Upper lobe of left lung (tissue), 6 donors: ENCODE data around the gene EMD. TPM values are rescaled to one million over a fixed set of nuclear protein-coding genes. Genes with fewer than 3 reads are reported as not detected.
"Not testable (repeated sequence)": the region's sequence is repeated elsewhere in the genome, so short reads cannot be mapped to it uniquely, and the experiment has no call there.

ENCODE experiments used
- ATAC-seq, 2 donors: fragments of 200-7000 bp; cut with Tn5 transposase; one replicate each; pipeline ENCODE4 v1.9.1; 2022; ENCODE audit warnings: mild to moderate bottlenecking in 2 of 2, moderate library complexity in 2 of 2; ENCODE audit not compliant: low FRiP score in 2 of 2
- DNase-seq, 2 donors: peaks; one replicate each; pipeline ENCODE4 v3.0.0-alpha.2; 2019 to 2020
- H3K27ac ChIP-seq, 4 donors: fragments of 200-600 bp; sonication (generic); one replicate each; pipeline ENCODE4 v1.5.1; 2016 to 2019
- H3K27me3 ChIP-seq, 4 donors: fragments of 200-600 bp; sonication (generic); one replicate each; pipeline ENCODE4 v1.5.1; 2017 to 2019
- H3K36me3 ChIP-seq, 4 donors: fragments of 200-600 bp; sonication (generic); one replicate each; pipeline ENCODE4 v1.5.1; 2016 to 2019
- H3K4me1 ChIP-seq, 4 donors: fragments of 200-600 bp; sonication (generic); one replicate each; pipeline ENCODE4 v1.5.1; 2018 to 2019
- H3K4me3 ChIP-seq, 4 donors: fragments of 200-600 bp; sonication (generic); one replicate each; pipeline ENCODE4 v1.5.1; 2017 to 2019; ENCODE audit warnings: mild to moderate bottlenecking in 2 of 4, moderate library complexity in 1 of 4
- H3K9me3 ChIP-seq, 4 donors: fragments of 200-600 bp; sonication (generic); one replicate each; pipeline ENCODE4 v1.5.1; 2018 to 2019
- CTCF ChIP-seq, 6 experiments: fragments of 450-650 bp in 4 of 6; fragments of 200-600 bp in 2 of 6; sonication (generic) in 2 of 6; IDR thresholded peaks; one replicate each; pipeline ENCODE4 v1.5.1; 2016 to 2019; ENCODE audit warnings: antibody characterized with exemption in 6 of 6
- EP300 ChIP-seq, 4 donors: sonication (generic); formaldehyde crosslinking; IDR thresholded peaks; one replicate each; pipeline ENCODE4 v1.5.1; 2017; ENCODE audit warnings: antibody characterized with exemption in 4 of 4, control low read depth in 2 of 4
- POLR2A ChIP-seq, 4 donors: fragments of 450-650 bp; IDR thresholded peaks; one replicate each; pipeline ENCODE4 v1.5.1; 2016 to 2017; ENCODE audit warnings: antibody characterized with exemption in 4 of 4, mild to moderate bottlenecking in 2 of 4
- POLR2AphosphoS5 ChIP-seq, 2 donors: sonication (generic); formaldehyde crosslinking; IDR thresholded peaks; one replicate each; pipeline ENCODE4 v1.5.1; 2017; ENCODE audit warnings: antibody characterized with exemption in 2 of 2
- WGBS, 2 donors: methylation state at CpG; one replicate each; pipeline ENCODE4 v1.1.5; 2017 to 2018; 5-methylcytosine and 5-hydroxymethylcytosine counted together
- total RNA-seq, 6 donors: library from RNA; depleted of rRNA in 4 of 6; stranded (reverse); fragments of >200 nt in 4 of 6; gene quantifications; one replicate each; pipeline versions ENCODE4 v1.1.0 to v1.2.1, GENCODE V29; 2016 to 2021
- donor health status: DM: no; HTN: no; CAD: no; lungs with moderate emphysema.
- donor health status: DM: no; HTN: yes; CAD: no; lungs with severe emphysema.

The EMD gene
- total RNA-seq, 6 donors from 2014 or later: 42.3 to 60.8 (median 53.6) TPM

- ATAC-seq (no peak), DNase-seq (no peak)
- peak overlapping the region; percentile 95 to 98 (median 97) for H3K27ac ChIP-seq
- no peaks in the 10 kb centered on the region for H3K27me3 ChIP-seq
- TF ChIP-seq CTCF (IDR thresholded peaks at IDR 0.05) (no peak), POLR2AphosphoS5 (IDR thresholded peaks at IDR 0.05) (no peak), POLR2A (IDR thresholded peaks at IDR 0.05) (no peak), EP300 (IDR thresholded peaks at IDR 0.05) (no peak)
- peaks cover 0 to 14% (median 0%) of the 10 kb centered on the region in 4 donors for H3K9me3 ChIP-seq
- 9 to 64% methylated on average over 8 to 14 of the region's 14 CpGs for WGBS, 2 donors
- H3K4me3 ChIP-seq: peak overlapping the region; percentile 53 to 83 (median 73)
- H3K4me1 ChIP-seq: peaks cover 7 to 35% (median 7%) of the 10 kb centered on the region in 4 donors
- peaks cover 0 to 37% (median 13%) of the 10 kb centered on the region in 4 donors for H3K36me3 ChIP-seq
Observed at GRCh38 chrX:154399527-154400368, 20.7 kb downstream of the EMD start.

- Histone ChIP-seq H3K36me3 (peaks cover 0 to 37% (median 13%) of the 10 kb centered on the region in 4 donors), H3K4me1 (peaks cover 7 to 35% (median 7%) of the 10 kb centered on the region in 4 donors), H3K4me3 (peak overlapping the region in 1 of 4 donors; percentile 77), H3K9me3 (peaks cover 0 to 14% (median 0%) of the 10 kb centered on the region in 4 donors)
- DNase-seq, H3K27me3 ChIP-seq, ATAC-seq, H3K27ac ChIP-seq: not testable (repeated sequence)
- 71 to 80% methylated on average over 1 to 6 of the region's 6 CpGs for WGBS, 2 donors
Observed at GRCh38 chrX:154400369-154400817, 21.3 kb downstream of the EMD start.

- Histone ChIP-seq H3K9me3 (peaks cover 0 to 14% (median 0%) of the 10 kb centered on the region in 4 donors), H3K4me3 (no peak overlapping the region), H3K27me3 (no peaks in the 10 kb centered on the region), H3K4me1 (peaks cover 7 to 34% (median 7%) of the 10 kb centered on the region in 4 donors), H3K27ac (no peak overlapping the region), H3K36me3 (peaks cover 0 to 37% (median 13%) of the 10 kb centered on the region in 4 donors)
- ATAC-seq (no peak), DNase-seq (no peak)
- 40 to 69% methylated on average over 1 to 6 of the region's 6 CpGs for WGBS, 2 donors
- TF ChIP-seq POLR2A (IDR thresholded peaks at IDR 0.05) (peak in 2 of 4 donors; percentile 17 to 25), EP300 (IDR thresholded peaks at IDR 0.05) (no peak), CTCF (IDR thresholded peaks at IDR 0.05) (no peak), POLR2AphosphoS5 (IDR thresholded peaks at IDR 0.05) (no peak)
Observed at GRCh38 chrX:154401045-154401799, 22.1 kb downstream of the EMD start.

- ATAC-seq: no peak
- H3K27ac ChIP-seq: peak overlapping the region in 1 of 4 donors; percentile 35
- no peak for DNase-seq
Observed at GRCh38 chrX:154401918-154402621, 23.0 kb downstream of the EMD start.

More at GRCh38 chrX:154401918-154402621, 23.0 kb downstream of the EMD start:
- Histone ChIP-seq H3K9me3 (peaks cover 0 to 14% (median 0%) of the 10 kb centered on the region in 4 donors), H3K36me3 (peaks cover 0 to 37% (median 13%) of the 10 kb centered on the region in 4 donors), H3K4me3 (no peak overlapping the region), H3K27me3 (no peaks in the 10 kb centered on the region), H3K4me1 (peaks cover 7 to 25% (median 7%) of the 10 kb centered on the region in 4 donors)
- no peak for TF ChIP-seq EP300 (IDR thresholded peaks at IDR 0.05)
- no peak for TF ChIP-seq POLR2A (IDR thresholded peaks at IDR 0.05)
- no peak for TF ChIP-seq CTCF (IDR thresholded peaks at IDR 0.05)
- no peak for TF ChIP-seq POLR2AphosphoS5 (IDR thresholded peaks at IDR 0.05)
- 58 to 69% methylated on average over 2 to 6 of the region's 6 CpGs for WGBS, 2 donors
